ENCODE measurements around the gene FANCG. TPM values are rescaled to one million over a fixed set of nuclear protein-coding genes. Genes with fewer than 3 reads are reported as not detected.

Gene FANCG
- total RNA-seq, 4 donors from 2014 or later: 1.8 to 29.1 (median 8.3) TPM

GRCh38 chr9:35091536-35091935 lies 11.8 kb upstream of the FANCG start:
- no peak for DNase-seq
- no peak overlapping the region for H3K27ac ChIP-seq
- H3K27me3 ChIP-seq: no peaks in the 10 kb centered on the region
- intact Hi-C loops (cut with DNase I; ENCODE audit: low total_unique reads): no loop called here
- no peaks in the 10 kb centered on the region for H3K36me3 ChIP-seq
- H3K4me1 ChIP-seq: peaks cover 0 to 4% of the 10 kb centered on the region in 2 donors
- no peak for TF ChIP-seq CTCF (IDR thresholded peaks at IDR 0.05)
- no peak for TF ChIP-seq POLR2A (IDR thresholded peaks at IDR 0.05)
- H3K9me3 ChIP-seq: no peaks in the 10 kb centered on the region
- no peak overlapping the region for H3K4me3 ChIP-seq

- TF ChIP-seq CTCF (IDR thresholded peaks at IDR 0.05) (no peak), POLR2A (IDR thresholded peaks at IDR 0.05) (no peak)
- H3K36me3 ChIP-seq: no peaks in the 10 kb centered on the region
These were observed 9.7 kb upstream of the FANCG start for GRCh38 chr9:35089434-35089833.

GRCh38 chr9:35085078-35085477 lies 5.3 kb upstream of the FANCG start:
- DNase-seq: no peak
- Histone ChIP-seq H3K4me3 (no peak overlapping the region), H3K4me1 (no peaks in the 10 kb centered on the region), H3K27ac (no peak overlapping the region), H3K9me3 (no peaks in the 10 kb centered on the region), H3K27me3 (no peaks in the 10 kb centered on the region), H3K36me3 (no peaks in the 10 kb centered on the region)
- intact Hi-C loops (cut with DNase I; ENCODE audit: low total_unique reads): no loop called here
- TF ChIP-seq POLR2A (IDR thresholded peaks at IDR 0.05) (no peak), CTCF (IDR thresholded peaks at IDR 0.05) (no peak)

More at GRCh38 chr9:35089434-35089833, 9.7 kb upstream of the FANCG start:
- Histone ChIP-seq H3K27ac (no peak overlapping the region), H3K4me1 (no peaks in the 10 kb centered on the region), H3K9me3 (no peaks in the 10 kb centered on the region), H3K27me3 (no peaks in the 10 kb centered on the region), H3K4me3 (no peak overlapping the region)
- no peak for DNase-seq
- intact Hi-C loops (cut with DNase I; ENCODE audit: low total_unique reads): no loop called here

GRCh38 chr9:35079041-35079425 lies 709 bp downstream of the FANCG start:
- no peak for TF ChIP-seq CTCF (IDR thresholded peaks at IDR 0.05)
- TF ChIP-seq POLR2A (IDR thresholded peaks at IDR 0.05): no peak
- Histone ChIP-seq H3K27me3 (no peaks in the 10 kb centered on the region), H3K36me3 (no peaks in the 10 kb centered on the region), H3K27ac (peak overlapping the region; percentile 75 to 76), H3K4me1 (peaks cover 0 to 6% of the 10 kb centered on the region in 2 donors), H3K4me3 (peak overlapping the region; percentile 61 to 67), H3K9me3 (no peaks in the 10 kb centered on the region)
- DNase-seq: no peak
- intact Hi-C loops (cut with DNase I; ENCODE audit: low total_unique reads): loop anchor here (10.0 kb wide), 1 partner anchor 94 kb away; the partner anchor contains the start of gene DNAJB5

GRCh38 chr9:35078066-35078465 lies 1.7 kb downstream of the FANCG start:
- no peaks in the 10 kb centered on the region for H3K27me3 ChIP-seq
- no peak for TF ChIP-seq POLR2A (IDR thresholded peaks at IDR 0.05)
- no peak for TF ChIP-seq CTCF (IDR thresholded peaks at IDR 0.05)
- no peak overlapping the region for H3K4me3 ChIP-seq
- H3K4me1 ChIP-seq: peaks cover 0 to 6% of the 10 kb centered on the region in 2 donors
- H3K36me3 ChIP-seq: no peaks in the 10 kb centered on the region
- no peaks in the 10 kb centered on the region for H3K9me3 ChIP-seq
- DNase-seq: no peak
- intact Hi-C loops (cut with DNase I; ENCODE audit: low total_unique reads): loop anchor here (10.0 kb wide), 1 partner anchor 93 kb away; the partner anchor contains the start of gene DNAJB5
- H3K27ac ChIP-seq: no peak overlapping the region

Measured in uterus (tissue), 4 donors.